Neural cell (in vitro differentiated cells): Measurements from ENCODE around the gene CHD8. TPM values are rescaled to one million over a fixed set of nuclear protein-coding genes. Genes with fewer than 3 reads are reported as not detected.
A peak's percentile ranks its signal among the peaks of the same experiment; 100 is the strongest.

Source experiments
- H2AFZ ChIP-seq: fragments of 200-600, 300-800 bp; sonication (generic), shearing (Covaris generic); 2 replicates; pipeline ENCODE4 v1.6.0; 2014; ENCODE audit warnings: low read depth, mild to moderate bottlenecking, antibody characterized with exemption, low read length, moderate library complexity
- H3F3A ChIP-seq: fragments of 200-600 bp; shearing (Covaris generic); 2 replicates; pipeline ENCODE4 v1.6.1; 2016; ENCODE audit warnings: mild to moderate bottlenecking, moderate library complexity, mixed read lengths, antibody characterized with exemption, low read length; ENCODE audit not compliant: insufficient read depth, poor library complexity, severe bottlenecking
- H3K27ac ChIP-seq: fragments of 200-600, 300-800 bp; sonication (generic), shearing (Covaris generic); 2 replicates; pipeline ENCODE4 v1.5.1; 2014; ENCODE audit warnings: mild to moderate bottlenecking, low read length, moderate library complexity
- H3K27me3 ChIP-seq: fragments of 300-800, 200-600 bp; sonication (generic), shearing (Covaris generic); 2 replicates; pipeline ENCODE4 v1.6.0; 2014; ENCODE audit warnings: mild to moderate bottlenecking, low read depth, low read length, moderate library complexity; ENCODE audit not compliant: insufficient read depth
- H3K36me3 ChIP-seq: fragments of 300-800, 200-600 bp; sonication (generic), shearing (Covaris generic); 2 replicates; pipeline ENCODE4 v1.5.1; 2014; ENCODE audit warnings: mild to moderate bottlenecking, antibody characterized with exemption, low read length, moderate library complexity; ENCODE audit not compliant: insufficient read depth
- H3K4me2 ChIP-seq: fragments of 300-800, 200-600 bp; sonication (generic), shearing (Covaris generic); 2 replicates; pipeline ENCODE4 v1.6.0; 2014; ENCODE audit warnings: mild to moderate bottlenecking, low read length
- H3K4me3 ChIP-seq: fragments of 300-800, 200-600 bp; sonication (generic), shearing (Covaris generic); 2 replicates; pipeline ENCODE4 v1.5.1; 2014; ENCODE audit warnings: mild to moderate bottlenecking, low read length, moderate library complexity
- H3K79me2 ChIP-seq: fragments of 200-600 bp; shearing (Covaris generic); replicated peaks from 2 replicates; pipeline ENCODE4 v1.6.0; 2014; ENCODE audit warnings: mild to moderate bottlenecking, low read length, moderate library complexity; ENCODE audit not compliant: insufficient read depth
- H3K9ac ChIP-seq: fragments of 300-800, 200-600 bp; sonication (generic), shearing (Covaris generic); 2 replicates; pipeline ENCODE4 v1.6.1; 2016; ENCODE audit warnings: mild to moderate bottlenecking, low read length, mixed read lengths
- H3K9me2 ChIP-seq: fragments of 200-600 bp; shearing (Covaris generic); 2 replicates; pipeline ENCODE4 v1.6.1; 2016; ENCODE audit warnings: mild to moderate bottlenecking, low read length, mixed read lengths; ENCODE audit not compliant: insufficient read depth
- H3K9me3 ChIP-seq: fragments of 200-600, 300-800 bp; sonication (generic), shearing (Covaris generic); 2 replicates; pipeline ENCODE4 v1.6.1; 2016; ENCODE audit warnings: mild to moderate bottlenecking, mixed run types, low read length, moderate library complexity, mixed read lengths
- H4K20me1 ChIP-seq: fragments of 200-600 bp; shearing (Covaris generic); 2 replicates; pipeline ENCODE4 v1.6.1; 2016; ENCODE audit warnings: mild to moderate bottlenecking, mixed run types; ENCODE audit not compliant: insufficient read depth
- EP300 ChIP-seq: fragments of 450-650 bp; conservative IDR thresholded peaks from 2 replicates; pipeline ENCODE4 v1.6.1; 2014; ENCODE audit warnings: antibody characterized with exemption, mild to moderate bottlenecking, moderate library complexity; ENCODE audit not compliant: poor library complexity, severe bottlenecking
- EZH2 ChIP-seq: fragments of 200-600, 300-800 bp; shearing (Covaris generic), sonication (generic); IDR thresholded peaks from 2 replicates; pipeline ENCODE4 v1.6.1; 2014; ENCODE audit warnings: antibody characterized with exemption, low read length, borderline replicate concordance, mild to moderate bottlenecking; ENCODE audit not compliant: insufficient read depth, poor library complexity, severe bottlenecking
- MXI1 ChIP-seq: fragments of 450-650 bp; conservative IDR thresholded peaks from 2 replicates; pipeline ENCODE4 v1.6.1; 2014; ENCODE audit warnings: antibody characterized with exemption, mild to moderate bottlenecking; ENCODE audit not compliant: poor library complexity, severe bottlenecking
- POLR2AphosphoS5 ChIP-seq: IDR thresholded peaks from 2 replicates; pipeline ENCODE4 v1.6.1; 2012
- RAD21 ChIP-seq: fragments of 450-650 bp; conservative IDR thresholded peaks from 2 replicates; pipeline ENCODE4 v1.6.1; 2014; ENCODE audit warnings: antibody characterized with exemption, mild to moderate bottlenecking, moderate library complexity
- SMC3 ChIP-seq: fragments of 450-650 bp; conservative IDR thresholded peaks from 2 replicates; pipeline ENCODE4 v1.6.1; 2014; ENCODE audit warnings: antibody characterized with exemption, mild to moderate bottlenecking, moderate library complexity; ENCODE audit not compliant: poor library complexity
- TAF1 ChIP-seq: IDR thresholded peaks from 2 replicates; pipeline ENCODE4 v1.6.1; 2012; ENCODE audit warnings: low read depth
- polyA plus RNA-seq: library from polyadenylated mRNA; depleted of rRNA; stranded (reverse); fragments of >200 nt; gene quantifications from 2 replicates; pipeline ENCODE4 v1.2.3, GENCODE V29; 2014
- TF ChIP-seq, protein P1 (sequence below): fragments of 450-650 bp; IDR thresholded peaks from 2 replicates; pipeline ENCODE4 v1.5.1; 2014; ENCODE audit warnings: antibody characterized with exemption, mild to moderate bottlenecking, moderate library complexity; ENCODE audit not compliant: poor library complexity, severe bottlenecking
- TF ChIP-seq, protein P2 (sequence below): IDR thresholded peaks from 2 replicates; pipeline ENCODE4 v1.6.1; 2012; ENCODE audit warnings: borderline replicate concordance

CHD8 gene
- polyA plus RNA-seq, 1 donor from 2014 or later = 44.1 TPM

DNA sequence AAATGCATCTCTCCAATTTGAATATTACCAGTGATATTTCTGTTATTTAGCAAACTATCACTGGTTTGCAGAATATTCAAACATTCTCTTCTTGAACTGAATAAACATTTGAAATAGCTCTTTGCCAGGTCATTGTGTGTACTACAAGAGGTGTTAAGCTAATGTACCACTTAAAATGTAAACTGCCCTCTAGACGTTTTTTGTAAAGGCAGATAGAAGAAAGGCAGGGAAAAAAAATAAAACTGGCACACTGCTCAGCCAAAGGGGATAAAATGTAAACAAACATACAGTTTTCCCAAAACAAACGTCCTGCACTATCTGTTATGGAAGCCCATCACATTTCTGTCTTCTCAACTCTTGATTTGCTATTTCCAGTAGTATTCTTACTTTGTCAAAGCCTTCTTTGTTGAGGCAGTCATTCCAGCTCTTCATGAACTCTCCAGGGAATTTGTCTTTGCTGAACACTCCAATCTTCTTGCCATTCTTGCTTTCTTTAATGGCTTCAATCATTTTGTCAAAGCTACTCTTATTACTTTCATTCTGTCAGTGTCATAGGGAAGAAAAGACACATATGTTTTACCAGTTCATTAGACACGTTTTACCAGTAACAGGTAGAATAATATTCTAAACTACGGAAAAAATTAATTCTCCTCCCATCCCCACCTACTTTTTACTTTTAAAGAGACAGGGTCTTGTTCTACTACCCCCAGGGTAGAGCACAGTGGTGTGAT lies 85.8 kb downstream of the CHD8 start:
- Histone ChIP-seq H3F3A (peaks cover 4% of the 10 kb centered on the region), H3K36me3 (peaks cover 7% of the 10 kb centered on the region), H3K9ac (no peak overlapping the region), H3K9me3 (no peaks in the 10 kb centered on the region), H3K4me3 (peak overlapping the region; percentile 38), H2AFZ (no peak overlapping the region), H3K79me2 (peaks cover 5% of the 10 kb centered on the region), H3K27me3 (no peaks in the 10 kb centered on the region), H3K4me2 (peak overlapping the region; percentile 41), H3K9me2 (no peaks in the 10 kb centered on the region), H3K27ac (peak overlapping the region; percentile 68), H4K20me1 (no peaks in the 10 kb centered on the region)
- TF ChIP-seq TAF1 (no peak), EZH2 (no peak), RAD21 (no peak), SMC3 (no peak), MXI1 (peak; percentile 67), POLR2AphosphoS5 (no peak), EP300 (peak; percentile 99)
- TF ChIP-seq, protein P1, sequence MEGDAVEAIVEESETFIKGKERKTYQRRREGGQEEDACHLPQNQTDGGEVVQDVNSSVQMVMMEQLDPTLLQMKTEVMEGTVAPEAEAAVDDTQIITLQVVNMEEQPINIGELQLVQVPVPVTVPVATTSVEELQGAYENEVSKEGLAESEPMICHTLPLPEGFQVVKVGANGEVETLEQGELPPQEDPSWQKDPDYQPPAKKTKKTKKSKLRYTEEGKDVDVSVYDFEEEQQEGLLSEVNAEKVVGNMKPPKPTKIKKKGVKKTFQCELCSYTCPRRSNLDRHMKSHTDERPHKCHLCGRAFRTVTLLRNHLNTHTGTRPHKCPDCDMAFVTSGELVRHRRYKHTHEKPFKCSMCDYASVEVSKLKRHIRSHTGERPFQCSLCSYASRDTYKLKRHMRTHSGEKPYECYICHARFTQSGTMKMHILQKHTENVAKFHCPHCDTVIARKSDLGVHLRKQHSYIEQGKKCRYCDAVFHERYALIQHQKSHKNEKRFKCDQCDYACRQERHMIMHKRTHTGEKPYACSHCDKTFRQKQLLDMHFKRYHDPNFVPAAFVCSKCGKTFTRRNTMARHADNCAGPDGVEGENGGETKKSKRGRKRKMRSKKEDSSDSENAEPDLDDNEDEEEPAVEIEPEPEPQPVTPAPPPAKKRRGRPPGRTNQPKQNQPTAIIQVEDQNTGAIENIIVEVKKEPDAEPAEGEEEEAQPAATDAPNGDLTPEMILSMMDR = no peak
- TF ChIP-seq, protein P2, sequence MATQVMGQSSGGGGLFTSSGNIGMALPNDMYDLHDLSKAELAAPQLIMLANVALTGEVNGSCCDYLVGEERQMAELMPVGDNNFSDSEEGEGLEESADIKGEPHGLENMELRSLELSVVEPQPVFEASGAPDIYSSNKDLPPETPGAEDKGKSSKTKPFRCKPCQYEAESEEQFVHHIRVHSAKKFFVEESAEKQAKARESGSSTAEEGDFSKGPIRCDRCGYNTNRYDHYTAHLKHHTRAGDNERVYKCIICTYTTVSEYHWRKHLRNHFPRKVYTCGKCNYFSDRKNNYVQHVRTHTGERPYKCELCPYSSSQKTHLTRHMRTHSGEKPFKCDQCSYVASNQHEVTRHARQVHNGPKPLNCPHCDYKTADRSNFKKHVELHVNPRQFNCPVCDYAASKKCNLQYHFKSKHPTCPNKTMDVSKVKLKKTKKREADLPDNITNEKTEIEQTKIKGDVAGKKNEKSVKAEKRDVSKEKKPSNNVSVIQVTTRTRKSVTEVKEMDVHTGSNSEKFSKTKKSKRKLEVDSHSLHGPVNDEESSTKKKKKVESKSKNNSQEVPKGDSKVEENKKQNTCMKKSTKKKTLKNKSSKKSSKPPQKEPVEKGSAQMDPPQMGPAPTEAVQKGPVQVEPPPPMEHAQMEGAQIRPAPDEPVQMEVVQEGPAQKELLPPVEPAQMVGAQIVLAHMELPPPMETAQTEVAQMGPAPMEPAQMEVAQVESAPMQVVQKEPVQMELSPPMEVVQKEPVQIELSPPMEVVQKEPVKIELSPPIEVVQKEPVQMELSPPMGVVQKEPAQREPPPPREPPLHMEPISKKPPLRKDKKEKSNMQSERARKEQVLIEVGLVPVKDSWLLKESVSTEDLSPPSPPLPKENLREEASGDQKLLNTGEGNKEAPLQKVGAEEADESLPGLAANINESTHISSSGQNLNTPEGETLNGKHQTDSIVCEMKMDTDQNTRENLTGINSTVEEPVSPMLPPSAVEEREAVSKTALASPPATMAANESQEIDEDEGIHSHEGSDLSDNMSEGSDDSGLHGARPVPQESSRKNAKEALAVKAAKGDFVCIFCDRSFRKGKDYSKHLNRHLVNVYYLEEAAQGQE = peak; percentile 44

DNA sequence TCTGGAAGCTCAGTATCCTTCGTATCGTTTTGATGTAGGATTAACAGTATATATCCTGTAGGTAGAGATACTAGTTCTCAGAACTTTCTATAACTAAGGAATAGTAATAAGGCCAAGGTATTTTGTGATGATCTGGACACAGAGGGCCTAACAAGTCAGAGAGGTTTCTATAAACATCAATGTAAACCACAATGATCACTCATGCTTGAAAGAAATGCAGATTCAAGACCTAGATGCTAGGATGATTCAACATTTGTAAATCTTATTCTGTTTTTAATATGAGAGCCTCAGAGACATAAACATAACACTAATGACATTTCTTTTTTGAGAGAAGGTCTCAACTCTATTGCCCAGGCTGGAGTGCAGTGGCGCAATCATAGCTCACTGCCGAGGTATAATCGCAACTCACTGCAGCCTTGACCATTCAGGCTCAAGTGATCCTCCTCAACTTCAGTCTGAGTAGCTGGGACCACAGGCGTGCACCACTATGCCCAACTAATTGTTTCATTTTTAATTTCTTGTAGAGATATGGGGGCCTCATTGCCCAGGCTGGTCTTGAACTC lies 88.3 kb downstream of the CHD8 start:
- Histone ChIP-seq H3K9me2 (no peaks in the 10 kb centered on the region), H3K36me3 (peaks cover 19% of the 10 kb centered on the region), H3K9me3 (no peaks in the 10 kb centered on the region), H3K79me2 (no peaks in the 10 kb centered on the region), H3K4me2 (no peak overlapping the region), H4K20me1 (no peaks in the 10 kb centered on the region), H2AFZ (no peak overlapping the region), H3K4me3 (no peak overlapping the region), H3K9ac (no peak overlapping the region), H3K27ac (no peak overlapping the region), H3K27me3 (no peaks in the 10 kb centered on the region), H3F3A (peaks cover 4% of the 10 kb centered on the region)
- TF ChIP-seq EZH2 (no peak), TAF1 (no peak), MXI1 (no peak), POLR2AphosphoS5 (no peak), RAD21 (no peak), SMC3 (no peak), EP300 (no peak)
- TF ChIP-seq, protein P1 = no peak
- TF ChIP-seq, protein P2 = no peak
